Measurements from ENCODE around the gene GPR171. TPM values are rescaled to one million over a fixed set of nuclear protein-coding genes. Genes with fewer than 3 reads are reported as not detected.

GPR171 gene
- total RNA-seq, 2 donors from 2014 or later, result 7.0 TPM; not detected in 1

GRCh38 chr3:151192545-151192944 is 10.5 kb downstream of the GPR171 start:
- ATAC-seq (ENCODE audit: insufficient number of reproducible peaks, low FRiP score, low read depth) (no peak), DNase-seq (ENCODE audit: low spot score) (no peak)
- no peak for TF ChIP-seq CTCF (IDR thresholded peaks at IDR 0.05)
- H3K4me1 ChIP-seq (ENCODE audit: control insufficient read depth in 1 of 2, low read depth in 2 of 2), result no peaks in the 10 kb centered on the region
- H3K4me3 ChIP-seq, result no peak overlapping the region
- no peaks in the 10 kb centered on the region for H3K9me3 ChIP-seq
- no peaks in the 10 kb centered on the region for H3K36me3 ChIP-seq
- no peaks in the 10 kb centered on the region for H3K27me3 ChIP-seq (replicated peaks; ENCODE audit: insufficient read depth)
- no peak overlapping the region for H3K27ac ChIP-seq

- H3K4me3 ChIP-seq, result no peak overlapping the region
- DNase-seq (ENCODE audit: low spot score) (no peak), ATAC-seq (ENCODE audit: insufficient number of reproducible peaks, low FRiP score, low read depth) (no peak)
- H3K27ac ChIP-seq, result no peak overlapping the region
- H3K4me1 ChIP-seq (ENCODE audit: control insufficient read depth in 1 of 2, low read depth in 2 of 2), result no peaks in the 10 kb centered on the region
- no peak for TF ChIP-seq CTCF (IDR thresholded peaks at IDR 0.05)
- no peaks in the 10 kb centered on the region for H3K36me3 ChIP-seq
- H3K9me3 ChIP-seq, result no peaks in the 10 kb centered on the region
- H3K27me3 ChIP-seq (replicated peaks; ENCODE audit: insufficient read depth), result no peaks in the 10 kb centered on the region
Measured at GRCh38 chr3:151191095-151191494, 11.9 kb downstream of the GPR171 start.

- no peaks in the 10 kb centered on the region for H3K27me3 ChIP-seq (replicated peaks; ENCODE audit: insufficient read depth)
- no peaks in the 10 kb centered on the region for H3K4me1 ChIP-seq (ENCODE audit: control insufficient read depth in 1 of 2, low read depth in 2 of 2)
- DNase-seq (ENCODE audit: low spot score) (no peak), ATAC-seq (ENCODE audit: insufficient number of reproducible peaks, low FRiP score, low read depth) (peak; percentile 20)
- no peak overlapping the region for H3K4me3 ChIP-seq
- TF ChIP-seq CTCF (IDR thresholded peaks at IDR 0.05), result no peak
- H3K36me3 ChIP-seq, result no peaks in the 10 kb centered on the region
- H3K9me3 ChIP-seq, result no peaks in the 10 kb centered on the region
- H3K27ac ChIP-seq, result no peak overlapping the region
Measured at GRCh38 chr3:151183265-151183671, 19.7 kb downstream of the GPR171 start.

- no peak for TF ChIP-seq CTCF (IDR thresholded peaks at IDR 0.05)
- ATAC-seq (ENCODE audit: insufficient number of reproducible peaks, low FRiP score, low read depth), result no peak
- H3K27ac ChIP-seq, result no peak overlapping the region
Measured at GRCh38 chr3:151182349-151183079, 20.5 kb downstream of the GPR171 start.

GRCh38 chr3:151178208-151178845 is 24.7 kb downstream of the GPR171 start:
- no peaks in the 10 kb centered on the region for H3K9me3 ChIP-seq
- DNase-seq (ENCODE audit: low spot score), result no peak
- no peak overlapping the region for H3K4me3 ChIP-seq
- ATAC-seq (ENCODE audit: insufficient number of reproducible peaks, low FRiP score, low read depth), result no peak
- H3K36me3 ChIP-seq, result no peaks in the 10 kb centered on the region
- H3K27me3 ChIP-seq (replicated peaks; ENCODE audit: insufficient read depth), result no peaks in the 10 kb centered on the region
- no peaks in the 10 kb centered on the region for H3K4me1 ChIP-seq (ENCODE audit: control insufficient read depth in 1 of 2, low read depth in 2 of 2)
- no peak for TF ChIP-seq CTCF (IDR thresholded peaks at IDR 0.05)
- H3K27ac ChIP-seq, result no peak overlapping the region

More at GRCh38 chr3:151182349-151183079, 20.5 kb downstream of the GPR171 start:
- H3K36me3 ChIP-seq, result no peaks in the 10 kb centered on the region
- H3K27me3 ChIP-seq (replicated peaks; ENCODE audit: insufficient read depth), result no peaks in the 10 kb centered on the region
- H3K9me3 ChIP-seq, result no peaks in the 10 kb centered on the region
- no peaks in the 10 kb centered on the region for H3K4me1 ChIP-seq (ENCODE audit: control insufficient read depth in 1 of 2, low read depth in 2 of 2)
- DNase-seq (ENCODE audit: low spot score), result no peak
- no peak overlapping the region for H3K4me3 ChIP-seq

Data from thoracic aorta (tissue), 2 donors.